NCI-H2081 treated with DMSO at 0.1 percent for 48 hours (cell line): Measurements from ENCODE around the gene PARP15.
"Not testable (repeated sequence)": the region's sequence is repeated elsewhere in the genome, so short reads cannot be mapped to it uniquely, and the experiment has no call there.

Experiments used
- DNase-seq: peaks from one replicate; lab custom pipeline; 2025; lab: John Stamatoyannopoulos, UW

PARP15 gene

GRCh38 chr3:122619040-122619439 lies 41.6 kb downstream of the PARP15 start:
- no peak for DNase-seq

- DNase-seq = no peak
Measured at GRCh38 chr3:122620399-122620798, 42.9 kb downstream of the PARP15 start.

- no peak for DNase-seq
Measured at GRCh38 chr3:122621112-122621511, 43.7 kb downstream of the PARP15 start.

GRCh38 chr3:122623031-122623829 lies 45.8 kb downstream of the PARP15 start:
- no peak for DNase-seq

GRCh38 chr3:122626515-122627180 lies 49.2 kb downstream of the PARP15 start:
- DNase-seq = no peak

- no peak for DNase-seq
Measured at GRCh38 chr3:122627301-122627700, 49.9 kb downstream of the PARP15 start.

GRCh38 chr3:122628567-122628966 lies 51.1 kb downstream of the PARP15 start:
- no peak for DNase-seq

- no peak for DNase-seq
Measured at GRCh38 chr3:122629763-122630162, 52.3 kb downstream of the PARP15 start.

- DNase-seq = no peak
Measured at GRCh38 chr3:122635789-122636188, 58.3 kb downstream of the PARP15 start.

GRCh38 chr3:122636697-122637096 lies 59.2 kb downstream of the PARP15 start:
- DNase-seq = no peak

- no peak for DNase-seq
Measured at GRCh38 chr3:122640437-122640999, 63.1 kb downstream of the PARP15 start.

- DNase-seq = no peak
Measured at GRCh38 chr3:122642935-122643334, 65.5 kb downstream of the PARP15 start.

GRCh38 chr3:122646146-122646988 lies 68.9 kb downstream of the PARP15 start:
- no peak for DNase-seq

GRCh38 chr3:122651233-122651907 lies 73.9 kb downstream of the PARP15 start:
- not testable (repeated sequence) for DNase-seq

GRCh38 chr3:122651962-122652361 lies 74.5 kb downstream of the PARP15 start:
- DNase-seq = not testable (repeated sequence)

- DNase-seq = not testable (repeated sequence)
Measured at GRCh38 chr3:122658336-122658735, 80.9 kb downstream of the PARP15 start.

- DNase-seq = no peak
Measured at GRCh38 chr3:122660297-122660974, 83.0 kb downstream of the PARP15 start.

GRCh38 chr3:122661633-122662032 lies 84.2 kb downstream of the PARP15 start:
- no peak for DNase-seq

GRCh38 chr3:122662505-122662904 lies 85.1 kb downstream of the PARP15 start:
- DNase-seq = no peak

GRCh38 chr3:122665226-122665786 lies 87.9 kb downstream of the PARP15 start:
- no peak for DNase-seq

GRCh38 chr3:122665881-122666280 lies 88.4 kb downstream of the PARP15 start:
- DNase-seq = no peak
